Fibroblast of peridontal ligament (primary cell): ENCODE measurements around the gene OLA1.

ENCODE experiments used
- DNase-seq: peaks from one replicate; pipeline ENCODE4 v3.0.0-alpha.2; 2010; ENCODE audit errors: extremely low read depth

OLA1 gene

DNA sequence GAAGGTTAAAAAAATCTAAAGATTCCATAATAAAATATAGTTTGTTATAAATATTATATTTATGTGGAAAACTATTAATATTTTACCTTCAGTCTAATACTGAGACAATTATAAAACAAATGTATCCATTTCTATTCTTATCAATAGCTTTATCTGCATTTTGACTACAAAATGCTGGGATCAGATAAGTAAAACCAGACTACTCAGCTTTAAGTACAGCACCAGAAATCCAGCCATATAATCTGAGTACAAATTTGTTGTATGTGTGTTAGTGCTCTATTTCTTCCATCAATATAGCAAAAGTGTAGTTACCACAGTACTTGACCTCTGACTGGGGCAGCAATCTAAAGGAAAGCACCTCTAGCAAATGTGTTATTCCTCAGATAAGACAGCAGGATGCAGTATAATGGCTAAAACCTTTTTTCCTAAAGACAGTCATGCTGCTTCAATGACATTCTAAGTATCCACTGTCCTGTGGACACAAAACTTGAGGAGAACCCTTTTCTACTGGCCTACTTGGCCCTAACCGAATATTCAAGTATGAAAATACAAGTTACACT lies 68.1 kb downstream of the OLA1 start:
- peak; percentile 24 for DNase-seq

DNA sequence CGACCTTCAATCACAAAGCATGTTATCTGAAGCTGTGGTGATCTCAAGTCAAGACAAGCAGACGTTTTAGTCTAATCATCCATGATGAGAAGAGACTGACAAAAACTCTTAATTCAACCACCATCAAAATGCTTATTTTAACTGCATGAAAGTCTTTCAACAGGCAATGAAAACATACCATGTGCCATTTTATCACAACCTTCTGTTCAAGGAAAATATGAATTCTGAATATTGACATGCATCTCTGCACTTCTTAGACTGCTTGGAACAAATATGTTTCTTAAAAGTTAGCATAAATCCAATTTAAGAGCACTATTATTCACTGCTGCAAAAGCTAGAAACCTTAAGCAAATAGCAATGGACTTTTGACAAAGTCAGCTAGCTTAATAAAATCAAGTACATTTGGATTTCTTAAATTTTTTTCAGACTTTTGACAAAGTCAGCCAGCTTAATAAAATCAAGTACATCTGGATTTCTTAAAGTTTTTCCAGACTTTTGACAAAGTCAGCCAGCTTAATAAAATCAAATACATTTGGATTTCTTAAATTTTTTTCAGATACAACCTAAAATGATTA lies 70.9 kb downstream of the OLA1 start:
- DNase-seq, result no peak

DNA sequence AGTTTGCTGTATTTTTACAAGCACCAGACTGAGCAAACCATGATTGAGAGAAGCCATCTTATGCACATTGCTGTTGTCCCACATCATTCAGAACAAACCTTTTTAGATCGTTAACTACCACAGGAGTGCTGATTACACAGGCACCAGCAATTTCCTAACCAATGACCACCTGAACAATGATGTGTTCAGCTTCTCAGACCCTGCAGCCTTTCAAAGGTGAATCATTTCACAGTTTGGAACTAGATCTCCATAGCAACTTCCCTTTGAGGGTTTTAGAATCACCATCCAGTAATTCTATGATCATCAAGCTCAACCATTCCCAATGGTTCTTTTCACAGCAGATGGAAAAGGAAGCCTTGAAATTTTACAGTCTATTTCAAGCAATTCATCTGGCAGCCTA lies 71.4 kb downstream of the OLA1 start:
- DNase-seq, result no peak

DNA sequence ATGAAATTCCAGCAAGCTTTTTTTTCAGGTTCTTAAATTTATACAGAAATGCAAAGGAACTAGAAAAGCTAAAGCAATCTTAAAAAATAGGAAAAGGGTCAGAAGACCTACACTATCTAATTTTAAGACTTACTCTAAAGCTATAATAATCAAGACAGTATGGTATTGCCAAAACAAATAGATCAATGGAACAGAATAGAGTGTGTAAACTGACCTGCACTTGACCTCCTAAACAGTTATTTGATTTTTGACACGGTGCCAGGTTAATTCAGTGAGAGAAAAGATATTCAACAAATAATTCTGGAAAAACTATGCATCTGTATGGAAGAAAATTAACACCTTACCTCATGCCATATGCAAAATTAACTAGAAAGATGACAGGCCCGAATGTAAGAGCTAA lies 73.6 kb downstream of the OLA1 start:
- DNase-seq, result no peak

DNA sequence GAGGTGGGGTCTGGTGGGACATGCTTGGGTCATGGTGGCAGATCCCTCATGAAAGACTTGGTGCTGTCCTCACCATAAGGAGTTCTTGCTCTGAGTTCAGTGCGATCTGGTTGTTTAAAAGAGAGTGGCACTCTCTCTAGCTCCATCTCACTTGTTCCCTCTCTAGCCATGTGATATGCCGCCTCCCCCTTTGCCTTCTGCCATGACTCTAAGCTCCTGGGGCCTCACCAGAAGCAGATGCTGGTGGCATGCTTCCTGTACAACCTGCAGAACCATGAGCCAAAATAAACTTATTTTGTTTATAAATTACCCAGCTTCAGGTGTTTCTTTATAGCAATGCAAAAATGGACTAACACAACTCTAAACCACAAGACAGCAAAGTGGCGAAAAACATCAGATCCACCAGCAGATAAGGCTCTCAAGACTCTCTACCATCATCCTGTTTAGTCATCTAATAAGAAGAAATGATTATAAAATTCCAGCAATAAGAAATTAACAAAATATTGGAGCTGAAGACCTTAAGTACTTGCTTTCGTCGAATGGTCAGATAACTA lies 75.5 kb downstream of the OLA1 start:
- no peak for DNase-seq

DNA sequence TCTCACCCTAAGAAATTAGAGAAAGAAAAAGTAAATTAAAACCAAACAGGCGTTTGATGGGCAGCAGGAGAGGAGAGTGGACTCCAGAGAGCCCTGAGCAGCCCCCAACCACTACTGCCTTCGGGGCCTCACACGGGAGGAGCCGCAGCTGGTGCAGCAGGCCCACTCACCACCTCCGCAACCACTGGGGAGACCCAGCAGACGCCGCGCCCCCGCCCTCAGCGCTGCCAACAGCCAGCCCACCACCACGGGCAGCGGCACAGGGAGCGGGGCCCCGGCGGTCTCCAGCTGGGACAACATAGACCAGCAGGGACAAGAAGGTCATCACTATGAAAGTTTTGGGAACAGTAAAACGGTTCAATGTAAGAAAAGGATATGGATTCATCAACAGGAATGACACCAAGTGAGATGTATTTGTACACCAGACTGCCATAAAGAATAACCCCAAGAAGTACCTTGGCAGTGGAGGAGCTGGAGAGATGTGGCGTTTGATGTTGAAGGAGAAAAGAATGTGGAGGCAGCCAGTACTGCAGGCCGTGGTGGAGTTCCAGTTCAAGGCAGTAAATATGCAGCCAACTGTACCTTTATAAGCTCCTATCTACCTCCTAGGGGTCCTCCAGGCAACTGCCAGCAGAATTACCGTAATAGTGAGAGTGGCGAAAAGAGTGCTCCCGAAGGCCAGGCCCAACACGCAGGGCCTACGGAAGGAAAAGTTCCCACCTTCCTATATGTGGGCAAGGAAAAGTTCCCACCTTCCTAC lies 76.5 kb downstream of the OLA1 start:
- DNase-seq, result no peak

DNA sequence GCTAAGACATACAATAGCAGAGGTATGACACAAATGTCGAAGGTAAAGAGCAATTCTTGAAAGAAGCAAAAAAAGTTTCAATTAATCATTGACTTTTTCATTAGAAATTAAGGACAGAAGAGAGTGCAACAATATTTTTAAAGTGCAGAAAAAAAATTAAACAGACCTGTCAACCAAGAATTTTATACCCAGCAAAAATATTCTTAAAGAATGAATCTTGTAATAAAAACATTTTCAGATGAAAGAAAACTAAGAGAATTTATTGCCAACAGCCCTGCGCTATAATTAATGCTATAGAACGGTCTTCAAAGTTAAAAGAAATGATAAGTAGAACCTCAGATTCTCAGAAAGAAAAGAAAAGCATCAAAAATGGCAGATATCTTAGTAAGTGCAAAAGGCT lies 79.0 kb downstream of the OLA1 start:
- DNase-seq, result no peak

DNA sequence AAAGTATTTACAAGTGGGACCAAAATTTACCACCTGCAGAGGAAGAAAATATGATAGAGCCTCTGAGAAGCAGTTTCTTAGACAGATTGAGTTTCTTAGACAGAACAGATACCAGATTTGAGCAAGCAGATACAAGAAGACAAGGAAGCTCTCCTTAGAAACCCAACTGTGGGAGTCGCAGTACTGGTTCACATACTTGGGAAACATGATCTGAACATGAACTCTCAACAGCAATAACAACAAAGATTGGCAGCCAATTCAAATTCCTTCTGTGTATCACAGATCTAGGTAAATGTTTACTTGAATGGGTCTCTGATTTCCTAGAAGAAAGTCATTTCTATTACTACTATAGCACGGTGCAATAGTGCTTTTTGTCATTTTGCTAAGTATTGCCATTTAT lies 82.1 kb downstream of the OLA1 start:
- DNase-seq, result no peak

DNA sequence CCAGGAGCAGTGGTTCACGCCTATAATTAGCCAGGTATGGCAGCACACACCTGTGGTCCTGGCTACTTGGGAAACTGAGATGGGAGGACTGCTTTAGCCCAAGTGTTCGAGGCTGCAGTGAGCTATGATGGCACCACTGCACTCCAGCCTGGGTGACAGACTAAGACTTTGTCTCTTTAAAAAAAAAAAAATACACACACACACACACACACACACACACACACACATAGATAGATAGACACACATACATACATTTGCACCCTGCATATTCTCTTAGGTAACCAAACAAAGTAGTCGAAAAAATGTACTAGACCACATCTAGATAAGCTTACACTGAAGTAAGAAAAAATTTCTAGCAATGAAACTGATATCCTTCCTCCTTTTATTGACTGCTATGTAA lies 86.8 kb downstream of the OLA1 start:
- no peak for DNase-seq

DNA sequence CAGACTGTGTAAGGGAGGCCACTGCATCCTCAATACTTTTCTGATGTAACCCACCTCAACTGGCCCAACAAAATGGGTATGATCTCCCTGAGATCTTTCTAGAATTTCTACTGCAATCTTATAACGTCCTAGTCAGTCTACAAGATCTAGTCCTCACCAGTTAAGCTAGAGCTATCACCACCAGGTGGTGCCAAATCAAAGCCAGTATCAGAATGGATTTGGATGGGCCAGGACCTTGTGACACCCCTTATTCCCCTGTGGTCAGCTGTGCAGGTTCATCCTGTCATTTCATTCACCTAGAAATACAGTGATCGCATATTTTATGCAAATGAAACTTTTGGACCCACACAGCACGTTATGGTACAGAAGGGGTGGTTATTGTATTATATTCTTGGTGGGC lies 90.3 kb downstream of the OLA1 start:
- DNase-seq, result peak; percentile 66

DNA sequence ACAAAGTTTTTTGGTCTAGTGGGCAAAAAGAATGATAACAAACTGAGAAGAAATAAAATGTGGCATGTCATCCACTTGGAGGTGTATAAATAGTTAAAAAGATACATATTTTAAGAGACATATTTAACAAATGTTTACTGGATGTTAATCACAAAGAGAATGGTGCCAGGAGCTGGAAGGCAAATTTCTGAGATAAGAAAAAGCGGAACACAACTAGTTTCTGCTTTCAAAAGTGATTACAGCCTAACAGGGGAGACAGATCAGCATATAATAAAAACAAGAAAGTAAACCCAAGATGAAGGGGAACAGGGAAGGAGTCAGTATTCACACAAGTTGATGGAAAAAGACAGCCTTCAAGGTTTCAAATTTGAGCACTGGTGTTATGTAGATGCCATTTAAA lies 91.3 kb downstream of the OLA1 start:
- no peak for DNase-seq

DNA sequence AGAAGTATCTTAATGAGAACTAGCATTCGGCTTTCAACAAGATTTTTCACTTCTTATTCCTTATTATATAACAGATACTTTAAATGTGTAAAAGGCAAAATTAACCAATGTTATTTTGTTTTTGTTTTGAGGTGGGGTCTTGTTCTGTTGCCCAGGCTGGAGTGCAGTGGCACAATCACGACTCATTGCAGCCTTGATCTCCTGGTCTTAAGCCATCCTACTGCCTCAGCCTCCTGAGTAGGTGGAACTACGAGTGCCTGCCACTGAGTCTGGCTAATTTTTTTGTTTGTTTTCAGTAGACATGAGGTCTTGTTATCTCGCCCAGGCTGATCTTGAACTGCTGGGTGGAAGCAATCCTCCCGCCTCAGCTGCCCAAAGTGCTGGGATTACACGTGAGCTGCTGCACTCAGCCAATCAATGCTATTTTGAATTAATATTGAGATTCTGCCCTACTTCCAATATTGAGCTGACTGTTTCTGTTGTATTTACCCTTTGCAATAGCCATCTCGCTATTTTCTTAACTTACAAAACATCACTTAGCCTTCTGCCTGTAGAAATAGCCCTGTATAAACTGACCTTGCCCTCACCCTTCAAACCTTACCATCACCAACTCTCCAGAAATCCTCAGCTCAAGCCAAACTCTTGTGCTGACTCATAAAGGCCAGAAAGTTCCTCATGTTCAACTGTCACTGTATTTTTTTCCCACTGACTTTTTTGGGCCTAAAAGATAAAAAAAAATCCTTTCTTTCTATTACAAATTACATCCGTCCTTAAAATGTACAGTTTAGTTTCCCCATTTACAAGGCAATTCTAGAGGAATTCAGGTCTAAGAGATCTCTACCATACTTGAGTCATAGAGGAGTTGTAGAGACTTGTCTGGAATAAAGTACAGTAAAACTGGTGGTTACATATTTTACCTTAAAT lies 94.3 kb downstream of the OLA1 start:
- DNase-seq, result peak; percentile 93

DNA sequence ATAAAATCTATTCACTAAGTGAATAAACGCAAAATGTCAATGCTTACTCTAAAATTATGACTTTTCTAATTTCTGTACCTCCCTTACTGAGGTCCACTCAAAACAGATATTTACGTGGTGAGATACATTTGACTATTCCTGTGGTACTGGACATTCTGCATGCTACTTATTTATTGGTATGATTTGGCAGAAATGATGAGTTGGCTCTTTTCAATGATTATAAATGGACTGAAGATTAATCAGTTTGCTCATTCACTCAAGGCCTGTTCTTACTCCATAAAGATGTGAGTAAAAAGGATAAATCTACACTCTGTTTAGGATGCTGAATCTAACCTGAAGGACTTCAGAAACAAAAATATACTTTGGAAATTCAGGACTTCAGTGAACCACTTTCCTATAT lies 98.8 kb downstream of the OLA1 start:
- DNase-seq, result no peak

DNA sequence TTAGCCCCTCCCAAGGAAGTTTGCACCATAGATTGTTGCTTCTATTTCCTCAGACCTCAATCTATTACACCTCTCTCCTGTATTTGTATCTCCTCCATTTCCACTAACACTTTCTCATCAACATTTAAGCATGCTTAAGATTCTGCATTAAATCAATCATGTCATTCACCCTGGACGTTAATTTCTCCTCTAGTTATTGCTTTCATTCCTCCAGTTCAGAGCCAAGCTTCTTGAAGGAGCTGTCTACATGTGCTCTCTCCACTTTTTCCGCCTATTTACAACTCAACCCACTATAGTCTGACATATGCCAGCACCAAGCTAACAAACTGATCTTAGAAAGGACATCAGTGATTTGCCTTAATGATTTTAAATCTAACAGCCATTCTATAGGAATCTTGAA lies 99.5 kb downstream of the OLA1 start:
- DNase-seq, result no peak

DNA sequence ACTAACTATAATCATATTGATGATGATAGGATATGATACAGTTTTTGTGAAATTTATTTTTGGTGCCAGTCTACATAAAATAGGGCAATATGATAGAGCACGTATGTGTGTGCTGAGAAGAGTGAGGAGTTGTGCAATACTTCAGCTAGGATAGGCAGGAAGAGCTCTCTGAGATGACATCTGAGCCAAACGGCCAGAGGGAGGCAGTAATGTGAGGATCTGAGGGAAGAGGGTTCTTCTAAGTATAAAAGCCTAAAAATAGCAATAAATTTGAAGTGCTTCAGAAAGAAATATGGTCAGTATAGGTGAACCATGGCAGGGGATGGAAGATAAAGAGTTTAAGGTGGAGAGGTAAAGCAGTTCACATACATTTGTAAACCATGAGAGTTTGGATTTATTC lies 102.5 kb downstream of the OLA1 start:
- peak; percentile 30 for DNase-seq

DNA sequence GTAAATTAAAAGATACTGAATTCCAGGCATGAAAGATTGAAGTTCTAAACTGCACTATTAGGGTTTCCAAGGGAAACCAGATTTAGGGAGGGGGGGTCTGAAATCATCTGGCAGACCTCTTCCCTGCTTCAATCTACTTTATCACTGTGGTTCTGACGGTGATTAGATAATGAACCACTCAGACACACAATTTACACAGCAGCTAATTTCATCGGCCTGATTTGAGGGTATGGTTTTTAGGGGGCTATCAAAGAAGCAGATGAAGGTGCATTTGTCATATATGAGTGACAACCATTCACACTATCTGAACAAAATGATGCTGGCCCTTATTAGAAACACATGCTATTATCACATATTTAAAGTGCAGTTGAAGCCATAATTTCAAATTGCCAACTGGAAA lies 106.0 kb downstream of the OLA1 start:
- no peak for DNase-seq

DNA sequence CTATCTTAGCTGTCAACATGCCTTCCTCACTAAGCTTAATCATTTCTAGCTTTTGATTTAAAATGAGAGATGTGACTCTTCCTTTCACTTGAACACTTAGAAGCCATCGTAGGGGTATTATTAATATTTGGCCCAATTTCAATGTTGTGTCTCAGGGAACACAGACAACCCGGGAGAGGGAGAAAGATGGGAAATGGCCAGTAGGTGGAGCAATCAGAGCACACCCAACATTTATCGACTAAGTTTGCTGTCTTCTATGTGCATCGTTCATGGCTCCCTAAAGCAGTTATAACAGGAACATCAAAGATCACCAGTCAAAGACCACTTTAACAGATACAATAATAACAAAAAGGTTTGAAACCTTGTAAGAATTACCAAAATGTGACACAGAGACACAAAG lies 110.2 kb downstream of the OLA1 start:
- no peak for DNase-seq

DNA sequence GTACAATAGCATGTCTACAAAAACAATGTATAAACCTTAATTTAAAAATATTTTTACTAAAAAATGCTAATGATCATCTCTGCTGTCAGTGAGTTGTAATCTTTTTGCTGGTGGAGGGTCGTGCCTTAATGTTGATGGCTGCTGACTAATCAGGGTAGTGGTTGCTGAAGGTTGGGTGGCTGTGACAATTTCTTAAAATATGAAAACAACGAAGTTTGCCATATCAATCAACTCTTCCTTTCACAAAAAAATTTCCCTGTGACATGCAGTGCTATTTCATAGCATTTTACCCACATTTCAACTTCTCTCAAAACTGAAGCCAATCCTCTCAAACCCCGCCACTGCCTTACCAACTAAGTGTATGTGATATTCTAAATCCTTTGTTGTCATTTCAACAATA lies 112.4 kb downstream of the OLA1 start:
- no peak for DNase-seq

DNA sequence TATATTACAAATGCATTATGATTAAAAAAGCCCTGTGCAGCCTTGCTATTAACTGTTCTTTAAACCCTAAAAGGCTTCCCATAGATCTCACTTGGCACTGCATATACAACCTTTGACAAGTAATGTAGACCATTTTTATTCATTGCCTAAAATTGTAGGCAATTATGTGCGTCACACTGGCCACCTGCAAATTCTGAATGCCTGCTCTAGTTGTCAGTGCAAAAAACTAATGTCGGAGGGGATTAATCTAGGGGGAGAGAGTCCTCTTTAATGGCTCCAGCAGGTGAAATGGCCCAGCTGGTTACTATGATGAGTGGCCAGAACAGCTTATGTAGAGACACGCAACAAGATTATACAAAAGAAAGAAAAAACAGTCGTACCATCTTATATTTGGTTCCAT lies 123.2 kb downstream of the OLA1 start:
- no peak for DNase-seq

DNA sequence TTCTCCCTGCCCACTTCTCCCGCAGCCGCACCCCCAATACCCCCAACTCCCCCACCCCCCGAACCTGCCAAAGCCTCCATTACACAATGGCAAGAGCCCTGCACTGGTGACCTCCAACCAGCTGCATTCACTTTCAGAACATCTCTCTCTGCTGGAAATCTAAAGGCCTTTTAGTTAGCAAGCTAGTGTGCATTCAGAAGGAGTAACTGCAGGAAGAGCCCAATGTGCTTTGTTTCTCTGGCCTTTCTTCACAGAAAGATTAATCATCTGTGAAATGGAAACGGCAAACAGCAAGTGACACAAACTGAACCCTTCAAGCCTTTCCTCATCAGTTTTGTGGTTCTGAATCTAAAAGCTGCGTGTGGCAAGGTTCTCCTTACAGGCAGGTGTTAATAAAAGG lies 124.2 kb downstream of the OLA1 start:
- DNase-seq, result no peak

DNA sequence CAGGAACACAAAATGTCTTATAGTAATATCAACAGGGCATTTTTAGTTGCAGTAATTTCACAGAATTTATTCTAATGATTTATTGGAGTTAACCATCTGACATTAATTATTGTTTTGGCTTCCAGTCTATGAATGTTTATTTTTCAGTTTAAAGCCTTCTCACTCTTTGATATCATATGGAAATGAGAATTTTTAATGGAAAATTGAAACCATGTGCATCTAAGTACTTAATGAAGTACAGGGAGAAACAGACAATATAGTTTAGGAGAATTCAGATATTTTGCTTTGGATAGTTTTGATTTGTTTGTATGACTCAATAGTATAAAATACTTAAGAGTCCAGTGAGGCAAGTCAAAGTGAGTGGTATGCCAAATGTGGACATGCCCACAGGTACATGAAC lies 126.1 kb downstream of the OLA1 start:
- DNase-seq, result peak; percentile 52

DNA sequence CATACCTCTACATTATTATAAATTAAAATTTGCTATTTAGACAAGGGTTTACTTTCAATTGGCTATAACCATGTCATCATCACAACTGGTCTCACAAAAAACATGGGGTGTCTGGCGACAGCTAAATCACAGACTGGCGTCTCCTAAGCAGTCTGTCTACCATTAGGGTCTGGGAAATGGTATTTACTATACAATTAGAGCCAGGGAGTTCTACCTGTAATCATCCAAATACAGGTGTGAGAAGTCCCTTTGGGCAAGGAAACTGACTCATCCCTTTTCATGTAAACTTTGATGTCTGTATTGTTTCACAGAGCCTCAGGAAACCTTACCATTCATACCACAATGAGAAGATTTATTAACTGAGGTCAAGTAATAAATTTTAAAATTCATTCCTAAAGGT lies 126.7 kb downstream of the OLA1 start:
- no peak for DNase-seq
